MM.1S (cell line): ENCODE measurements around the gene ACKR4.

Experiments used
- DNase-seq: peaks from one replicate; pipeline ENCODE4 v3.0.0-alpha.2; 2015
- H2AFZ ChIP-seq: fragments of 300-600 bp; sonication (generic); 2 replicates; pipeline ENCODE4 v1.6.0; 2016; ENCODE audit warnings: antibody characterized with exemption, low read length
- H3F3A ChIP-seq: fragments of 300-600 bp; sonication (generic); 2 replicates; pipeline ENCODE4 v1.6.1; 2016; ENCODE audit warnings: mild to moderate bottlenecking, antibody characterized with exemption, low read length, moderate library complexity, mixed read lengths; ENCODE audit not compliant: insufficient read depth
- H3K27ac ChIP-seq: fragments of 300-600 bp; sonication (generic); 2 replicates; pipeline ENCODE4 v1.5.1; 2016; ENCODE audit warnings: mild to moderate bottlenecking, low read length
- H3K27me3 ChIP-seq: fragments of 300-600 bp; sonication (generic); replicated peaks from 2 replicates; pipeline ENCODE4 v1.6.0; 2016; ENCODE audit warnings: low read length; ENCODE audit not compliant: insufficient read depth
- H3K36me3 ChIP-seq: fragments of 300-600 bp; sonication (generic); replicated peaks from 2 replicates; pipeline ENCODE4 v1.6.1; 2016; ENCODE audit warnings: mild to moderate bottlenecking, low read length, mixed read lengths; ENCODE audit not compliant: insufficient read depth
- H3K4me1 ChIP-seq: fragments of 300-600 bp; sonication (generic); 2 replicates; pipeline ENCODE4 v1.6.1; 2016; ENCODE audit warnings: low read length, mixed read lengths
- H3K4me2 ChIP-seq: fragments of 300-600 bp; sonication (generic); 2 replicates; pipeline ENCODE4 v1.6.0; 2016; ENCODE audit warnings: low read depth, low read length
- H3K4me3 ChIP-seq: fragments of 300-600 bp; sonication (generic); 2 replicates; pipeline ENCODE4 v1.5.1; 2016; ENCODE audit warnings: low read length, mixed read lengths
- H3K79me2 ChIP-seq: fragments of 300-600 bp; sonication (generic); 2 replicates; pipeline ENCODE4 v1.6.1; 2016; ENCODE audit warnings: mixed run types, low read length, mixed read lengths
- H3K9ac ChIP-seq: fragments of 300-600 bp; sonication (generic); 2 replicates; pipeline ENCODE4 v1.6.1; 2016; ENCODE audit warnings: low read length, mixed read lengths
- H3K9me2 ChIP-seq: fragments of 300-600 bp; sonication (generic); replicated peaks from 2 replicates; pipeline ENCODE4 v1.6.1; 2016; ENCODE audit warnings: mild to moderate bottlenecking, low read length, mixed read lengths; ENCODE audit not compliant: insufficient read depth
- H3K9me3 ChIP-seq: fragments of 300-600 bp; sonication (generic); replicated peaks from 2 replicates; pipeline ENCODE4 v1.6.1; 2016; ENCODE audit warnings: mild to moderate bottlenecking, low read length, mixed read lengths; ENCODE audit not compliant: insufficient read depth
- H4K20me1 ChIP-seq: fragments of 300-600 bp; sonication (generic); 2 replicates; pipeline ENCODE4 v1.6.1; 2016; ENCODE audit warnings: mild to moderate bottlenecking, low read length, moderate library complexity, mixed read lengths; ENCODE audit not compliant: insufficient read depth
- EZH2 ChIP-seq: fragments of 300-600 bp; sonication (generic); optimal IDR thresholded peaks from 2 replicates; pipeline ENCODE3; 2017; ENCODE audit warnings: low read depth, mild to moderate bottlenecking, antibody characterized with exemption, low read length, mixed read lengths
- EZH2phosphoT487 ChIP-seq: fragments of 300-600 bp; sonication (generic); IDR thresholded peaks from 2 replicates; pipeline ENCODE4 v1.6.1; 2018; ENCODE audit warnings: antibody characterized with exemption, low read length
- TF ChIP-seq, protein P1 (sequence below): fragments of 300-600 bp; sonication (generic); IDR thresholded peaks from 2 replicates; pipeline ENCODE4 v1.5.1; 2016; ENCODE audit warnings: antibody characterized with exemption, low read length, mixed read lengths

ACKR4 gene

DNA sequence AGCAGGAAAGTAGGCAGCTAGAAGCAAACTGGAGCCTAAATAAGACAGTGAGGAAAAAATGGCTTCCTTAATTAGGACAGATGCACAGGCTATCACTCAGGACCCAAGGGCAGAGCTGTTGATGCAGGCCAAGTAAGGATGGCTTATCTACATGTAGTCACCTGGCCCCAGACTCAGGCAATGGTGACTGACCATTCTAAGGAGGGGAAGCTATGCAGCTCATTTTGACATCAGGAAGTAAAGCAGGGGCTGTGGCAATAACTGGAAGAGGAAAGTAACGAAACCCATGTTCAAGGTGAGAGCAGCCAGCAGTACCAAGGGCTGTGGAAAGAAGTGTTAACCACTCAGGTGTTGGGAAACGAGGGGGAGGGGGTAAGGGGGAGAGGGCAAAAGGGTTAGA is 46.3 kb downstream of the ACKR4 start:
- H3K27me3 ChIP-seq: no peaks in the 10 kb centered on the region
- H3K27ac ChIP-seq: no peak overlapping the region
- H3K4me2 ChIP-seq: no peak overlapping the region
- no peaks in the 10 kb centered on the region for H3K79me2 ChIP-seq
- no peaks in the 10 kb centered on the region for H3K36me3 ChIP-seq
- H3K9me3 ChIP-seq: no peaks in the 10 kb centered on the region
- no peaks in the 10 kb centered on the region for H3F3A ChIP-seq
- H3K4me1 ChIP-seq: no peaks in the 10 kb centered on the region
- H2AFZ ChIP-seq: no peak overlapping the region
- TF ChIP-seq EZH2 (no peak), EZH2phosphoT487 (no peak)
- TF ChIP-seq, protein P1, sequence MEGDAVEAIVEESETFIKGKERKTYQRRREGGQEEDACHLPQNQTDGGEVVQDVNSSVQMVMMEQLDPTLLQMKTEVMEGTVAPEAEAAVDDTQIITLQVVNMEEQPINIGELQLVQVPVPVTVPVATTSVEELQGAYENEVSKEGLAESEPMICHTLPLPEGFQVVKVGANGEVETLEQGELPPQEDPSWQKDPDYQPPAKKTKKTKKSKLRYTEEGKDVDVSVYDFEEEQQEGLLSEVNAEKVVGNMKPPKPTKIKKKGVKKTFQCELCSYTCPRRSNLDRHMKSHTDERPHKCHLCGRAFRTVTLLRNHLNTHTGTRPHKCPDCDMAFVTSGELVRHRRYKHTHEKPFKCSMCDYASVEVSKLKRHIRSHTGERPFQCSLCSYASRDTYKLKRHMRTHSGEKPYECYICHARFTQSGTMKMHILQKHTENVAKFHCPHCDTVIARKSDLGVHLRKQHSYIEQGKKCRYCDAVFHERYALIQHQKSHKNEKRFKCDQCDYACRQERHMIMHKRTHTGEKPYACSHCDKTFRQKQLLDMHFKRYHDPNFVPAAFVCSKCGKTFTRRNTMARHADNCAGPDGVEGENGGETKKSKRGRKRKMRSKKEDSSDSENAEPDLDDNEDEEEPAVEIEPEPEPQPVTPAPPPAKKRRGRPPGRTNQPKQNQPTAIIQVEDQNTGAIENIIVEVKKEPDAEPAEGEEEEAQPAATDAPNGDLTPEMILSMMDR: no peak
- no peak overlapping the region for H3K4me3 ChIP-seq
- H4K20me1 ChIP-seq: no peaks in the 10 kb centered on the region
- no peak for DNase-seq
- no peak overlapping the region for H3K9ac ChIP-seq
- H3K9me2 ChIP-seq: no peaks in the 10 kb centered on the region

DNA sequence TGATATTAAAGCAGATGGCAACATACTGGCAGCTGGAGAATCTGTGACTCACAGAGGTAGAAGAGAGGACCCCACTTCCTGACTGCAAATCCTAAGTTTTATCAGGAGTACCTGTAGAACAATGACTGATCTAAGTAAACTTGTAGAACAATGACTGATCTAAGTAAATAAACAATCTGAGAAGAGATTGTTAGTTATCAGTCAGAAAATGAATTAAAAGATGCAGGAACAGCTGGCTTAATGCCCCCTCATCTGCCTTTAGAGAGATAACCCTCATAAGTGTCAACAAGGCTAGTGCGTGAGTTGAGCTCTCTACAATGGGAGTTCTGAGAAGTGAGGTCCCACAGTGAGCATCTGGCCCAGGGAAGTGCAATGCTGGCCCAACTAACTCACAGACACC is 48.0 kb downstream of the ACKR4 start:
- no peaks in the 10 kb centered on the region for H3K9me3 ChIP-seq
- H3K79me2 ChIP-seq: no peaks in the 10 kb centered on the region
- DNase-seq: no peak
- no peaks in the 10 kb centered on the region for H3K27me3 ChIP-seq
- TF ChIP-seq, protein P1: no peak
- TF ChIP-seq EZH2 (no peak), EZH2phosphoT487 (no peak)
- no peaks in the 10 kb centered on the region for H3K9me2 ChIP-seq
- H3F3A ChIP-seq: no peaks in the 10 kb centered on the region
- H3K36me3 ChIP-seq: no peaks in the 10 kb centered on the region
- no peaks in the 10 kb centered on the region for H4K20me1 ChIP-seq
- no peak overlapping the region for H2AFZ ChIP-seq
- no peak overlapping the region for H3K4me2 ChIP-seq
- no peak overlapping the region for H3K9ac ChIP-seq
- no peak overlapping the region for H3K27ac ChIP-seq
- no peak overlapping the region for H3K4me3 ChIP-seq
- H3K4me1 ChIP-seq: no peaks in the 10 kb centered on the region

DNA sequence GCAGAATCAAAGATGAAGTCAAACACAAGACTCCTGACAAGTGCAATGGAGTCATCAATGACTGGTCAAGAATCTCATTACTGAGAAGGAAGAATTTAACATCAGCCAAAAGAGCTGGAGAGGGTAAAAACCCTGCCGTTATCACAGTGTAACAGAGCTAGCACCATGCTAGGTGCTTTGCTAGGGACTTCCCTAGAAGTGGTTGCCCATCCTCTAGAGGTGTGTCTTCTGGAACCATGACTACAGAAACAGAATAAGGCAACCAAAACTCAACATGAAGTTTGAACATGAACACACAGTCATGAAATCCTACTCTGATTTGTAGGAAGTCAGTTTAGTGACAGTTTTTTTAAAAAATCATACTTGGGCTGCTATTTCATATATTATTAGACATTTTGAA is 53.1 kb downstream of the ACKR4 start:
- Histone ChIP-seq H3K9me3 (no peaks in the 10 kb centered on the region), H4K20me1 (no peaks in the 10 kb centered on the region), H3K4me1 (no peaks in the 10 kb centered on the region), H3K79me2 (no peaks in the 10 kb centered on the region), H2AFZ (no peak overlapping the region), H3K4me3 (no peak overlapping the region), H3K27me3 (no peaks in the 10 kb centered on the region), H3K9ac (no peak overlapping the region), H3K4me2 (no peak overlapping the region), H3K27ac (no peak overlapping the region), H3F3A (no peaks in the 10 kb centered on the region), H3K9me2 (no peaks in the 10 kb centered on the region), H3K36me3 (no peaks in the 10 kb centered on the region)
- DNase-seq: no peak
- TF ChIP-seq EZH2phosphoT487 (no peak), EZH2 (no peak)
- TF ChIP-seq, protein P1: no peak
